Testis (tissue), 2 donors: Measurements from ENCODE around the gene USP36.
"Not testable (repeated sequence)": the region's sequence is repeated elsewhere in the genome, so short reads cannot be mapped to it uniquely, and the experiment has no call there.

Experiments
- POLR2A ChIP-seq: fragments of 450-650 bp; IDR thresholded peaks from one replicate; pipeline ENCODE4 v1.6.1; 2017; ENCODE audit warnings: antibody characterized with exemption, mild to moderate bottlenecking, moderate library complexity
- TF ChIP-seq, protein P1 (sequence below), 3 experiments: fragments of 450-650 bp in 2 of 3; fragments of 200-600 bp in 1 of 3; sonication (generic) in 1 of 3; IDR thresholded peaks; one replicate each; pipeline ENCODE4 v1.5.1; 2016 to 2019; ENCODE audit warnings: antibody characterized with exemption in 3 of 3, mild to moderate bottlenecking in 2 of 3, moderate library complexity in 1 of 3

DNA sequence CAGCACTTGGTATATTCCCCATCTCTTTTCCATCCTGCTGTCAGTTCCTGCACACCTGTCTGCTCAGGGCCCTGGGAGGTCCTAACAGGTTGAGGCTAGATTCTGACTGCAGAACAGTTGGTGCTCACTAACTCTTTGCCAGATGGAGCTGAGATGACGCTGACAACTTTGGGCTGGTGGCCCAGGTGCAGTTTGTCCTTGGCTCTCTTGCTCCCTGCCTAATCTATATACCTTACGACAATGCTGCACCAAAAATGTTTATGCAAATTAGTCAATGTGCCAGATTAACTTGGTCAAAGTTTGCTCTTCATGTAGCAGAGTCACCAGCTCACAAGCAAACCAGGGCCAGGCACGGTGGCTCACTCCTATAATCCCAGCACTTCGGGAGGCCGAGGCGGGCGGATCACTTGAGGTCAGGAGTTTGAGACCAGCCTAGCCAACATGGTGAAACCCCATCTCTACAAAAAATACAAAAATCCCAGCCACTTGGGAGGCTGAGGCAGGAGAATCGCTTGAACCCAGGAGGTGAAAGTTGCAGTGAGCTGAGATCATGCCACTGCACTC is 36.4 kb upstream of the USP36 start:
- TF ChIP-seq, protein P1, sequence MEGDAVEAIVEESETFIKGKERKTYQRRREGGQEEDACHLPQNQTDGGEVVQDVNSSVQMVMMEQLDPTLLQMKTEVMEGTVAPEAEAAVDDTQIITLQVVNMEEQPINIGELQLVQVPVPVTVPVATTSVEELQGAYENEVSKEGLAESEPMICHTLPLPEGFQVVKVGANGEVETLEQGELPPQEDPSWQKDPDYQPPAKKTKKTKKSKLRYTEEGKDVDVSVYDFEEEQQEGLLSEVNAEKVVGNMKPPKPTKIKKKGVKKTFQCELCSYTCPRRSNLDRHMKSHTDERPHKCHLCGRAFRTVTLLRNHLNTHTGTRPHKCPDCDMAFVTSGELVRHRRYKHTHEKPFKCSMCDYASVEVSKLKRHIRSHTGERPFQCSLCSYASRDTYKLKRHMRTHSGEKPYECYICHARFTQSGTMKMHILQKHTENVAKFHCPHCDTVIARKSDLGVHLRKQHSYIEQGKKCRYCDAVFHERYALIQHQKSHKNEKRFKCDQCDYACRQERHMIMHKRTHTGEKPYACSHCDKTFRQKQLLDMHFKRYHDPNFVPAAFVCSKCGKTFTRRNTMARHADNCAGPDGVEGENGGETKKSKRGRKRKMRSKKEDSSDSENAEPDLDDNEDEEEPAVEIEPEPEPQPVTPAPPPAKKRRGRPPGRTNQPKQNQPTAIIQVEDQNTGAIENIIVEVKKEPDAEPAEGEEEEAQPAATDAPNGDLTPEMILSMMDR (IDR thresholded peaks at IDR 0.05): not testable (repeated sequence)
- not testable (repeated sequence) for TF ChIP-seq POLR2A
